GM18502 (cell line): Measurements from ENCODE around the gene NCAPG2.

Source experiments
- ATAC-seq: cut with Tn5 transposase; IDR thresholded peaks from one replicate; pipeline ENCODE4 v1.9.1; 2021; ENCODE audit warnings: mild to moderate bottlenecking; ENCODE audit not compliant: unreplicated experiment, poor library complexity

Gene NCAPG2

DNA sequence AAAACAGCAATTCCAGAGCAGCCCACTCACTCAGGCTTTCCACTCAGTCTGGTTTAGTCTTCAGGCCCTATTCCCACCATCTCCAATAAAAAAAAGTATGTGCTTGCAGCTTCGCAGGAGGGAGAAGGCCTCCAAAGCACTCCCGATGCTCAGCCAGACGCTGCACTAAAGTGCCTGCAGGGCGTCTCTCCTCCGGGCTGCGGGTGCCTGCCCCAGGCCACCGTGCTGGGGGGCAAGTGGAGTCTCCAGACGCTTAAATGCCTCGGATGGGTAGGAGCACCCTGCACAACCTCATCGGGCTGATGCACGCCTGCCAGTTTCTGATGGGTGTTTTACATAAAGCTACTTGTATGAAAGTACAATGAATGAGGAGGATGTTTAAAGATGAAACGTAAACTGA is 31.3 kb upstream of the NCAPG2 start:
- ATAC-seq = no peak

DNA sequence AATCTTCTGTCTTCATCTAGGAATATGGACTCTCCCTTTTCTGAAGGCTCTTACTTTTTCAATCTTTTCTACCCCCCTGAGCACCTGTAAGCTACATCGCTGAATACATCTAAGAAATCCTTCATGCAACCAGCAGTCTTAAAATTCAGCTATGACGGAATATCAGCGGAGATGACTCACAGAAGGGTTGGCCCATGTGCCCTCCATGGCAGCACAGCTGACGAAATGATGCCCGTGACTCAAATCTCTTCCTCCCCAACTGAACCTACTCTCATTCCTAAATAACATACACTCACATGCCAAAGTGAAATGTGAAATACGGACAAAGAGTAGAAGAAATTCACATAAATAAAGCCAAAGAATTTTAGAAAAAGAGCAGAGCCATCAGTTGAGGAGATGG is 30.3 kb upstream of the NCAPG2 start:
- no peak for ATAC-seq

DNA sequence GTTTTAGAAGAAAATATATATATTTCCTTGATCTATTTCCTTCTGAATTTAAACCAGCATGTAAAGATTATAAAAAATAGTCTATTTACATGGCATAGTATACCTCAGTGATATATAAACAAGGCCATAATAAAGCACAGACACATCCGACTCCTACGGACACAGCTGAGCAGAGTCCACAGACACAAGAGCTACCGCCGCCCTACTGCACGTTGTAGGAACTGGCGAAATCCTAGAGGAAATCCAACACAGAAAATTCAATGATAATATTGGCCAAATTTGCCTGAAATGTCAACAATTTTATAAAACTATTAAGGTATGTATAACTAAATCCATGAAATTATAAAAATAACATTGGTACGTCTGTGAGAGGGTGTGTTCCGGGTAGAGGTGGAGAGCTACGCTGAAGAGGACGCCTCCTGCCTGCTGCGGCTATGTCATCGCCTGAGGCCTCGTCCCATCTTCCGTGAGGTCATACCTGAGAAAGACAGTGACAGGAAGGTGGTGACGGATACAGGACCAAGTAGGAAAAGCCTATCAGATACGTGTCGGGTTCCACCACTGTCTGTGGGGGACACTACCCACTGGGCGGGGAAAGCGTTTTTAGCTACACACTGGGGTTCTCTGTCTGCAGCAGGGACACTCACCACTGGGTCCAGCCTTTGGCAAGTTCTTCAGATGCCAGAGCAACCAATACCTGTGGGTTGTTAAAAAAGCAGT is 29.3 kb upstream of the NCAPG2 start:
- no peak for ATAC-seq

DNA sequence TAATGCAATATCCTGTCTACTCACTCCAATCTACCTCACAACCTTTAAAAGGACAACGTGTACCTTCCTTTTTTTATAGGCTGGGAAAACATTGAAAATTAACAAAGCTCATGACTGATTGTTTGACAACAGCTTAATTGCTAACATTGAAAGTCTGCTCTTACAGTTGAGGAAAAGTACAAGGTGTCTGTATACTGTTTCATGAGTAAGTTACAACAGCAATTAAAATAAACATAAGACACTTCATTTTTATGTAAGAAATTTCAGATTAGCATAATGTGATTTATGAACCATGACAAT is 28.6 kb upstream of the NCAPG2 start:
- no peak for ATAC-seq

DNA sequence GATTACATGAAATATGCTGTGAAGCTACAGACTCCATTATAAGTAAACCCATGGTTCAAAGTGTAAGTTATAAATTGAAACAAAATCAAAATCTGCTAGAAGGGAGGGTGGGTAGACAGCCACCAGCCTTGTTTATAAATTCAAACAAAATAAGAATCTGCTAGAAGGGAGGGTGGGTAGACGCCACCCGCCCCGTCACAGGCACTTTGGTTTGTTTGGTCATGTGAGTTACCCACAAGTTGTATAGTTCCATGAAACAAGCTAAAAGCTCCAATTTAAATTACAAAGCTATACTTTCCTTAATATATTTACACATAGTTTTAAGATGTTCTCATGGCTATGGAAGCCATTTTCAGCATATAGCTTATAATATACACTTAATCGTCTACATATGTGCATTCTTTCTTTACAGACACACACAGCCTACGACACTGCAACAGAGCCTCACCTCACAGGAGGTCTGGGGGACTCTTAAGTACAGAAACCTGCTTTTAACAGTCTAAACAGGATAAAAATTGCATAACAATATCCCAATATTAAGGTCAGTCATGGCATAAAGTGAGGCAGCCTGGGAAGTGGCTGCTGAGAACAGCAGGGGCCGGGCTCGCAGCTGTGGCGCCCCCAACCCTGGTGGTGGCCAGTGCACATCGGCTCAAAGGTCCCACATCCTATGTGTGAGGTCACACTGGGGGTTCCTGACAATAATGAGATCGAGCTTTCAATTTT is 28.1 kb upstream of the NCAPG2 start:
- ATAC-seq = no peak

DNA sequence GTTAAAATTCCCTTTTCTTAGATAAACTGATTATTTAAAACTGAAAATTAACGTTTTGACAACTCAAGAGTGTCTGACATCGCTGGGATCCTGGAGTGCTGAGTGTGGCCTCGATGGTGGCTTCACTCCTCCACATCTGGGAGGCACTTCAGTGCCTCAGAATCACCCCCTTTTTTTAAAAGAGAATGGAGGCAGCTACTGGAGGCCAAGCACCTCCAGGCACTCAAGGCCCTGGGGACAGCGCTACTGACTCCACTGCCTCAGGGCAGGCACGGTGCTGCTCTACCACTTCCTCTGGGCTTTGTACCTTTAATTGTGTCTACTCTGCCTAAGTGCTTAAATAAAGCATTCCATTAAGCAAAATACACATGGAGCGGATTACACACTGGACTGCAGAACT is 27.2 kb upstream of the NCAPG2 start:
- no peak for ATAC-seq

DNA sequence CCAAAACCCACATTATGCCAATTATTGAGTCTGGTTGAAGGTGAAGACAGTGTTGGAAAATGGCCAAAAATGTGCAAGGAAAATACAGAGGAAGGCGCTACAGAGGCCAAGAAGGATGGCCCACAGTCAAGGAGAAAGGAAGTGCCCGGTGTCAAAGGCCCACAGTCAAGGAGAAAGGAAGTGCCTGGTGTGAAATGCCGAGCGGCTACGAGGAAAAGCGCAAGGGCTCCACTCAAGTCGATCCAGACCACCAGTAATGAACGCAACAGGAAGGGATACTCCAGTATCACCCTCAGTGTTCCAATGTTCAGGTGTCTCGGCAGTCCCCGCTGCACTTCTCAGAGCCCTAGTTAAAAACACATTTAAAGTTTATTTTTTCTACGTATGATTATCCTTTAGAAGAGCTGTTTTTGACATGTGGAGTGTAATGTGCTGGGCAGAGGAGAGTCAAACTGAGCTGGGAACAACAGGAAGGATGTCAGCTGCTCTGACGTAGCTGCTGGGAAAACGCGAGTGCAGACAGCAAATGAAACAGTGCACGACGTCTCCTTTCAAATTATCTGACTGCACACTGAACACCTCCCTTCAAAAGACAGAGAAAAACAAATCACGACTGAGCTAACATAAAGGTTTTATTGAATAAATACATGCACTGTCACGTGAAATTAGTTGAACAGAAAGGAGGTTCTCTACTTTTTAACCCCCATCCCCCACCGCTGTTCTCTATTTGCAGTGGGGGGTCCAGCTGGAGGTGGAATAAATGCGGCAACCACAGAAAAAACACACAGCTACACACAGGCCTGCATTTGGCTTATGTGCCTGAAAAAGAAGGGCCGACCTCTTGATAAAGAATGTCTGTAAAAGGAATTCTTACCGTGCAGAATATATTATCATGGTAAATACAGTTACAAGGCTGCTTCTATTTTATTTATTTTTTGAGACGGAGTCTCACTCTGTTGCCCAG is 26.1 kb upstream of the NCAPG2 start:
- no peak for ATAC-seq

DNA sequence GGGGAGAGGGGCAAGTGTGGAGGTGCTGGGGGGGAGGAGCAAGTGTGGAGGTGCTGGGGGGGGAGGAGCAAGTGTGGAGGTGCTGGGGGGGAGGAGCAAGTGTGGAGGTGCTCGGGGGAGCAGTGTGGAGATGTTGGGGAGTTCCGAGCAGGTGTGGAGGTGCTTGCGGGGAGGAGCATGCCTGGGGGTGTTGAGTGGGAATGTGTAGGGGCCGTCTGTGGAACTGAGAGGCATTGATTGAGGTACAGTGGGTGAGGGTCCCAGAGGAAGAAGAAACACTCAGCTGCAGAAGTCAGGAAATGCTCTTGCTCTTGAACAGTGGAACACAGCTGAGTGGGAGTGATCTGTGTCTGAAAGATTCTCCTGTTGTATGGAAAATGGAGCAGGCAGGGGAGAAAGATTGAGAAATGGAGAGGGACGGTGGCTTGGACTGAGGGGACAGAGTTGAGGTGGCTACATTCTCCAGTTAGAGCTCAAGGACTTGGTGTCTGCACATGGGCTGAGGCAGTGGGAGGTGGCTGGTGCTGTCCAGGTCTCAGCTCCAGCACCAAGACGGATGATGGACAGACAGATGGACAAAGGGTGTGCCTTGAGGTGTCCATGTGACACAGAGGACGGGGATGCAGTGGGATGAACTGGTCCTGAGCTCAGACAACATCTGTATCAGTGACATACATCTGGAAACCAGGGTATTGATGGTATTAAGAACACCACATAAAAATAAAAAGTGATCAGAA is 25.2 kb upstream of the NCAPG2 start:
- ATAC-seq = no peak

DNA sequence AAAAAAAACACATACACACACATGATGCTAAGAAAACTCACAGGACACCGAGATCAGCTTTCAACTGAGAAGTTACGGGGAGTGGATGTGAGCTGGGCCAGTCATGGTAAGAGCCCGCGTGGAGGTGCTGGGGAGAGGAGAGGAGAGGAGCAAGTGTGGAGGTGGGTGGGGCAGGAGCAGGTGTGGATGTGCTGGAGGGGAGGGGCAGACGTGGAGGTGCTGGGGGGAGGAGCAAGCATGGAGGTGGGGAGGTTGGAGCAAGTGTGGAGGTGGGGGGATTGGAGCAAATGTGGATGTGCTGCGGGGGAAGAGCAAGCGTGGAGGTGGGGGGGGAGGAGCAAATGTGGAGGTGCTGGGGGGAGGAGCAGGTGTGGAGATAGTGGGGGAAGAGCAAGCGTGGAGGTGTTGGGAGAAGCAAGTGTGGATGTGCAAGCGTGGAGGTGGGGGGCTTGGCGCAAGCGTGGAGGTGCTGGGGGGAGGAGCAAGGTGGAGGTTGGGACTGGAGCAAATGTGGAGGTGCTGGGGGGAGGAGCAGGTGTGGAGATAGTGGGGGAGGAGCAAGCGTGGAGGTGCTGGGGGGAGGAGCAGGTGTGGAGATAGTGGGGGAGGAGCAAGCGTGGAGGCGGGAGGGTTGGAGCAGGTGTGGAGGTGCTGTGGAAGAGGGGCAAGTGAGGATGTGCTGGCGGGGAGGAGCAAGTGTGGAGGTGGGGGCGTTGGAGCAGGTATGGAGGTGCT is 24.5 kb upstream of the NCAPG2 start:
- no peak for ATAC-seq

DNA sequence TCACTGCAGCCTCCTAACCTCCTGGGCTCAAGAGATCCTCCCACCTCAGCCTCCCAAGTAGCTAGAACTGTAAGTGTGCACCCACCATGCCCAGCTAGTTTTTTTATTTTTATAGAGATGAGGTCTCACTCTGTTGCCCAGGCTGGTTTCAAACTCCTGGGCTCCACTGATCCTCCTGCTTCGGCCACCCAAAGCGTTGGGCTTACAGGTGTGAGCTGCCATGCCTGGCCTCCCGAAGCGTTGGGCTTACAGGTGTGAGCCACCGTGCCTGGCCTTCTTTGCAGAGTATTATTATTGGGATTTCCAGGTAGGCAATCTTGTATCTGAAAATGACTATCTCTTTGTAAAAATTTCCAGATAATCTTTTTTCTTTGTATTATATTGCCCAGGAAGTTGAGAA is 23.1 kb upstream of the NCAPG2 start:
- ATAC-seq = no peak

DNA sequence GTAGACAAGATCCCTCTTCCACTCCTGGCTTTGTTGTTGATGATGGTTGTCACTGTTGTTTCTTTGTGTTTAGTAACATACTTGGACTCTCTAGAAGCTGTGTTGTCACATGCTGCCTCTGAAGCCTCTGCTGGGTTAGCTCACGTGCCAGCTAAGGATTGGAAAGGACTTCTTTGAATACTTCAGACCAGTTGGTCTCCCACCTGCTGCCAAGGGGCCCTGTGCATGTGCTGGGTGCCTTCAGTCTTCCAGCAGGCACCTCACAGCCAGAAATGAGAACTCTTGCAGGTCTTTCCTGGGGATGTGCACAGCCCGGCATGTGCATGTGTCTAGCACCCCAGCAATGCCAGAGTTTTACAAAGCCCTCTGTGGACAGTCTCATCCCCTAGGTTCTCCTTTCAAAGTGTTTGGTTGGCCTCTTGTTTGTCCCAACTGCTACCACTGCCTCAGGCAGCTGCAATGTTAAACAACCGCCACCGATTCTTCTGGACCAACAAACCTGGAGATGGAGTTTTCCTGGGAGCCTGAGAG is 21.7 kb upstream of the NCAPG2 start:
- ATAC-seq = no peak

DNA sequence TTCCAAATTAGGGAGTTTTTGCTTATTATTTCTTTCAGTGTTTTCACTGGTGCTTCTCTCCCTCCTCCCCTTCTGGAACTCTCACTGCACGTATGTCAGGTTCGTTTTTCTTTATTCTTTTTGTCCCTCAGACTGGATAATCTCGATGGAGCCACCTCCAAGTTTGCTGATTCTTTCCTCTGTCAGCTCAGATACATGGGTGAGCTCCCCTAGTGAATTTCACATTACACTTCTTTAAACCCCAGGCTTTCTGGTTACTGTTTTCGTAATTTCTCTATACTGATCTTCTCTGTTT is 20.8 kb upstream of the NCAPG2 start:
- no peak for ATAC-seq

DNA sequence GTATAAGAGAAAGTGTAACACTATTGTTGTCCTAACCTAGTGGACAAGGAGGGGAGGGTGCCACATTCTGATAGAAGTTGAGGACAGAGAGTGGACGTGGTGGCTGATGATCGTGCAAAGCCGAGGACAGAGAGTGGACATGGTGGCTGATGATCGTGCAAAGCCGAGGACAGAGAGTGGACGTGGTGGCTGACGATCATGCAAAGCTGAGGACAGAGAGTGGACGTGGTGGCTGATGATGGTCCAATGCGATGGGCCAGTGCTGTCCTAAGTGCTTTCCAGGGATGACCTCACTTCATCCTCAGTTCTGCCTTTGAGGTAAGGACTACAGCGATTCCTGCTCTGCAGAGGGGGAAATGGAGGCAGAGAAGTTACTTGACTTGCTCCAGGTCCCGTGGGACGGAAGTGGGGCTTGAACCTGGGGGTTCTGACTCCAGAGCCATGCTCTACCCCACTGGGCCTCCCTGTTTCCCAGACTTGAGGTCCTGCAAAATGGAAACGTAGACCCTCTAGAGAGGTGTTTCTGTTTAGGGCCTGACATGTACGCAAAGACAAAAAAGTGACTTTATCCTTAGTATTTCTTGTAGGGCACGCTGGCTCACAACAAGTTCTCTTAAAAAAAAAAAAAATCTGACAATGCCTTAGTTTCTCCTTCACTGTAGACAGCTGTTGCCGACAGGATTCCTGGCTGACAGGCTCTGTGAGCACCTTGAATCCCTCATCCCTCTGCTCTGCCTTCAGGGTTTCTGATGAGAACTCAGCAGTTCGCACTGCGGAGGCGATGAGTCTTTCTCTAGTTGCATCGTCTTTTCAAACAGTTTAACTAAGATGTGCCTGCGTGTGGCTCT is 20.3 kb upstream of the NCAPG2 start:
- ATAC-seq = no peak

DNA sequence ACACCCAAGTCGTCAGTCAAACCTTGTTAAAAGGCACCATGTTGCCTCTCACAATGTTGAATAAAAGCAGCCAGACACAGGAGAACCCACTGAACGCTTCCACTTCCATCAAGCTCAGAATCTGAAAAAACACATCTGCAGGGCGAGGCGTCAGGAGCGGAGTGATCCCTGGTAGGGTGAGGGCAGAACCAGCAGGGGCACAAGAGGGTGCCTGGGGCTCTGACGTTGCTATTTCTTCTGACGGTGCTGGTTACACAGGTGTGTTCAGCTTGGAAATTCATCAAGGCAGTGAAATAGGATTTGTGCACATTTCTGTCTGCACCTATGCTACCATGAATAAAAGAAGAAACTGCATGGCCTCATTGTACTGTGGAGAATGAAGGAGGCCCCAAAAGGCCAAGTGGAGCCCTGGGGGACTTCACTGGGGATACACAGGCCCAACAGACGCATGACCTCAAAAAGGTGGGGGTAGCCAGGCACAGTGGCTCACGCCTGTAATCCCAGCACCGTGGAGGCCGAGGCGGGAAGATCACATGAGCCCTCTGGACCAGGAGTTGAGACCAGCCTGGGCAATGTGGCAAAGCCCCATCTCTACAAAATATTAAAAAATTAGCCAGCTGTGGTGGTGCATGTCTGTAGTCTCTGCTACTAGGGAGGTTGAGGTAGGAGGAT is 19.2 kb upstream of the NCAPG2 start:
- ATAC-seq = no peak

DNA sequence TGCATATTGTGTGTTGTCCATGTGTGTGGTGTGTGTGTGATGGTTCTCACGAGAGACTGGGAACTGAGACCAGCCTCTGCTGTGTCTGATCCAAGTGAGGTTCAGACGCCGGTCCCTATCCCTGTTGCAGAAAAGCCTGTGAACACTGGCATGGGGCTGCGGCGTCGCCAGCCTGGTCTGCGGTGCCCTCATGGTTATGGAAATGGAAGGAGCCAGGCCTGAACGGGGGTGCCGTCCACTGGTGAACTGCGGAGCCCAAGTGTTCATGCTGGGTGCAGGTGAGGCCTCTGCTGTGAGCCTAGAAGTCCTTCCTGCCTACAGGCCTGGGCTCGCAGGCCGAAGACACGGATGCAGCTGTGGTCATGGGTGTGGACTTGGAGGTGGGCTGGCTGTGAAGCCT is 18.7 kb upstream of the NCAPG2 start:
- ATAC-seq = no peak

DNA sequence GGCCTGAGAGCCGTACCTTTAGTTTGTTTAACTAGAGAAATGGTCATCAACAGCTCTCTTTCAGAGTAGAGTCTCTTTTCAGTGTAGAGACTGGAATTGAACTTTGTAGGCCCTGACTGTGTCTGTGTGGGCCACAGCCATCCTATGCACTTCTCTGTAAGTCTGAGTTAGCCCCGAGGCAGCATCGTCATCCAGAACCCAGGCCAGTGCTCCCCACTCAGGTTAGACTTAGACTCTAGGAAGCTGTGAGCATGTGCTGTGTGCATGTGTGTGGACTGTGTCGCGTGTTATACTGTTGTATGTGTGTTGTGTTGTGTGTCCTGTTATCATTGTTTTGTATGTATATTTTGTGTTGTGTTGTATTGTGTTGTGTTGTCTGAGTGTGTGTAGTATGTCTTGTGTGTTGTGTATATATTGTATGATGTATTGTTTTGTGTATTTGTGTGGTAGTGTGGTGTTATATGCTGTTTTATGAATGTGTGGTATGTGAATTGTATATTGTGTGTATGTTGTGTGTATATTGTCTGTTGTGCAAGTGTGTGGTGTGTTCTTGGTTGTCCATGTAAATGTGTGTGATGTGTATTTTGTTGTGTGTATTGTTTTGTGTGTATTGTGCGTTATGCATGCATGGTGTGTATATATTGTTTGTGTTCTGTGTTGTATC is 18.1 kb upstream of the NCAPG2 start:
- no peak for ATAC-seq

DNA sequence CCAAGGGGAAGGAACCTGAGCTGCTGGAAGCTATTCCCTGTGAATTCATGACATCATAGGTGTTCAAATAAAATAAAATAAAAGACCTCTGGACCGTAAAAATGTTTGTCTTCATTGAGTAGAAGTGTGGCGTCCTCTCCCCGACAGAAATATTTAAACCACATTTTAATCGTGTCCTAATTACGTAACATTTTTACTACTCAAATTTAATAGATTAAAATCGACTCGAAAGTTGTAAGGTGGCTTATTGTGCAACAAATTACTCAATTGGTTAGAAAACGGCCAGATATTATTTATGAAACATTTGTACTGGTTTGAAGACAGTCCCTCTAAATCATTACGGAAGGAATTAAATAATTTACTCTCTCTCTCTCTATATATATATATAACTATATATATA is 15.5 kb upstream of the NCAPG2 start:
- ATAC-seq = no peak

DNA sequence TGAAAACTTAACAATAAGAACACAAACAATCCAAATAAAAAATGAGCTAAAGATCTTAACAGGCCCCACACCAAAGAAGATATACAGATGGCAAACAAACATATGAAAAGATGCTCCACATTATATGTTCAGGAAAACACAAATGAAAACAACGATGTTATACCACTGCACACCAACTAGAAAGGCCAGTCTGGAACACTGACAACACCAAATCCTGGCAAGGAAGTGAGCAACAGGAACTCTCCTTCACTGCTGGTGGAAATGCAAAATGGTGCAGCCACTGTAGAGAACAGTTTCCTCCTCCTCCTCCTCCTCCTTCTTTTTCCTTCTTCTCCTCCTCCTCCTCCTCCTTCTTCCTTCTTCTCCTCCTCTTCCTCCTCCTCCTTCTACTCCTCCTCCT is 12.2 kb upstream of the NCAPG2 start:
- ATAC-seq = no peak
